ENCODE results near the gene EXOC2.

EXOC2 gene, protein sequence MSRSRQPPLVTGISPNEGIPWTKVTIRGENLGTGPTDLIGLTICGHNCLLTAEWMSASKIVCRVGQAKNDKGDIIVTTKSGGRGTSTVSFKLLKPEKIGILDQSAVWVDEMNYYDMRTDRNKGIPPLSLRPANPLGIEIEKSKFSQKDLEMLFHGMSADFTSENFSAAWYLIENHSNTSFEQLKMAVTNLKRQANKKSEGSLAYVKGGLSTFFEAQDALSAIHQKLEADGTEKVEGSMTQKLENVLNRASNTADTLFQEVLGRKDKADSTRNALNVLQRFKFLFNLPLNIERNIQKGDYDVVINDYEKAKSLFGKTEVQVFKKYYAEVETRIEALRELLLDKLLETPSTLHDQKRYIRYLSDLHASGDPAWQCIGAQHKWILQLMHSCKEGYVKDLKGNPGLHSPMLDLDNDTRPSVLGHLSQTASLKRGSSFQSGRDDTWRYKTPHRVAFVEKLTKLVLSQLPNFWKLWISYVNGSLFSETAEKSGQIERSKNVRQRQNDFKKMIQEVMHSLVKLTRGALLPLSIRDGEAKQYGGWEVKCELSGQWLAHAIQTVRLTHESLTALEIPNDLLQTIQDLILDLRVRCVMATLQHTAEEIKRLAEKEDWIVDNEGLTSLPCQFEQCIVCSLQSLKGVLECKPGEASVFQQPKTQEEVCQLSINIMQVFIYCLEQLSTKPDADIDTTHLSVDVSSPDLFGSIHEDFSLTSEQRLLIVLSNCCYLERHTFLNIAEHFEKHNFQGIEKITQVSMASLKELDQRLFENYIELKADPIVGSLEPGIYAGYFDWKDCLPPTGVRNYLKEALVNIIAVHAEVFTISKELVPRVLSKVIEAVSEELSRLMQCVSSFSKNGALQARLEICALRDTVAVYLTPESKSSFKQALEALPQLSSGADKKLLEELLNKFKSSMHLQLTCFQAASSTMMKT

GRCh38 chr6:692858-693722, at the start of gene EXOC2:
EXOC2 (minus strand) TSS chr6:693139; CDS start chr6:637818, 55,321 bp downstream.
- DNase-seq: no peak

DNA sequence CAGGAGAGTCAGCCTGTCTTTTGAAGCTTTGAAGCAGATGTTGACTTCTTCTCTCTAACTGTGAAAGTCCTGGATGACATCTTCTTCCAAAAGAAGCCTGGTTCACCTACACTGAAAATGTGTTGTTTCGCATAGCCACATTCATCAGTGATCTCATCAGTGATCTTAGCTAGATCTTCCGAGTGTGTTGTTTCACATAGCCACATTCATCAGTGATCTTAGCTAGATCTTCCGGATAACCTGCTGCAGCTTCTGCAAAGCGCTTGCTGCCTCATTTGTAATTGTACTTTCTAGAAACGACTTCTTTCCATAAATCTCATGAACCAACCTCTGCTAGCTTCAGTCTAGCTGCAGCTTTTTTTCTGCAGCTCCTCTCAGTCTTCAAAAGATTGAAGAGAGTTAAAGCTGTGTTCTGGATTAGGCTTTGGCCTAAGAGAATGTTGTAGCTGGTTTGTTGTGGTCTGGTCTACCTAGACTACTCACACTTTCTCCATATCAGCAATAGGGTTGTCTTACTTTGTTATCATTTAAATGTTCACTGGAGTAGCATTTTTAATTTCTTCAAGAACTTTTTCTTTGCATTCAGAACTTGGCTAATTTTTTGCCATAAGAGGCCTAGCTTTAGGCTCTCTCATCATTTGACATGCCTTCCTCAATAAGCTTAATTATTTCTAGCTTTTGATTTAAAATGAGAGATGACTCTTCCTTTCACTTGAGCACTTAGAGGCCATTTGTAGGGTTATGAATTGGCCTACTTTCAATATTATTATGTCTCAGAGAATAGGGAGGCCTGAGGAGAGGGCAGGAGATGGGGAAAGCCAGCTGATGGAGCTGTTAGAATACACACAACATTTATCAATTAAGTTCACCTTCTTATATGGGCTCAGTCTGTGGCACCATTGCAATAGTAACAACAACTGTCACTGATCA, 48.7 kb upstream of the EXOC2 start:
- DNase-seq: no peak

GRCh38 chr6:736657-737446, 43.9 kb upstream of the EXOC2 start:
- no peak for DNase-seq

DNA sequence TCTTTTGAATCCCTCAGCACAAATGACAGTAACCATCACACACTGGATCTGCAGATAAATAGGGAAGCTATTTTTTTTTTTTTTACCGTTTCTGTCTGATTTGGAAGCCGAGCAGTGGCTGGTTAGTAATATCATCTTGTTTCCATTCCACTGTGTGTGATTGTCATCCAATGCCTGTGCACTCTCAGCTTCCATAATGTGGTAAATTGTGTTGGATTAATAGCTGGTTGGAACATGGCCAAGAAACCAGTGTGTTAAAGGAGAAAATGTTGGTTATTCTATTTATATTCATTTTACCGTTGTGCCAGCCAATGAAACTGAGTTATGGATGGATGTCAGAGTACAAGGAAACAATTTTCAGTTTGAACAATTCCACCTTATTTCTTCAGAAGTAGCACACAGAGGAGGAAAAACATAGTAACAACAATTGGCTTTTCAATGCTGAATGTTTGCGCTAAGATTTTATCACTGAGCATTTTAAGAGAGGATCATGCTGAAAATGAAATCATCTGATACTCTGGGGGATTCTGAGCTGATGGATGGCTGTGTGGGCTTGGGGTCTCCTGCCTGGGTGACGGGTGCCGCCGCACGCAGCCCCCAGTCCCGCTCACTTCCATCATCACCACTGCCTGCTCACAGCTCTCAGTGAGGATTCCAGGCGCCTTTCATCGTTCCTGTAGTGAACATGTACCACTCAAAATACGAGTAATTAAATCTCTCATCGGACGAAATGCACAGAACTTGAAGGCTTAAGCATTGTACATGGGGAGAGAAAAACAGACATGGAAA, 40.7 kb upstream of the EXOC2 start:
- DNase-seq: no peak

- no peak for DNase-seq
These were observed 39.0 kb upstream of the EXOC2 start for GRCh38 chr6:731924-732323.

DNA sequence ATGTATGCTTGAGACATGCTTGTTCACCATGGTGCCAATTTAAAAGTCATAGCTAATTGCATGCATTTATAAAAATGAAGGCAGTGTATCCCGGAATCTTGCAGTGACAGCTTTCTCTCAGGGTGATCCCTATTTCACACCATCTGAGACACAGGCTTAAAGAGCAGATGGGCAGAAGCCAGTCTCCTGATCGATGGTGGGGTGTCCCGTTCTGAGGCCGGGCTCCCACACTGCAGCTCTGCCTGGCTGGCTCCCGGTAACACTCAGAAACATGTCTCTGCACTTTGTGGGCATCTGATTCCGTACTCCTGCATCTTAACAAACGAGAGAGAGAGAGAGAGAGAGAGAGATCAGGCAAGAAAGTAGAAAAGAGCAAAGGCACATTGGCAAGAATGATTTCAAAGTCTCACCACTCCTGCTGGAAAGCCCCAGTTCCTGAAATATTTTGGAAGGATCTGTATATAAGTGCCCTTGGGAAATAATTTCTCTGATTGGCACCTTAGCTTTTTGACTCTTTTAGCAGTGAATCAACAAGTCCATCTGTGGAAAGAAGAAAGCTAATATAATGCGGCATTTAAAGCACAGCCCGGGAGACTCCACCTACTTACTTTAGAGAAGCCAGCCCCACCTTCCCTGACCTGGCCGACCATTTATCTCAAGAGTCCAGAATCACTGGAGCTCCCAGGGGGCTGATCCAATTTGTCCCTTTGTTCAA, 36.8 kb upstream of the EXOC2 start:
- DNase-seq: no peak

GRCh38 chr6:727856-728255, 34.9 kb upstream of the EXOC2 start:
- no peak for DNase-seq

DNA sequence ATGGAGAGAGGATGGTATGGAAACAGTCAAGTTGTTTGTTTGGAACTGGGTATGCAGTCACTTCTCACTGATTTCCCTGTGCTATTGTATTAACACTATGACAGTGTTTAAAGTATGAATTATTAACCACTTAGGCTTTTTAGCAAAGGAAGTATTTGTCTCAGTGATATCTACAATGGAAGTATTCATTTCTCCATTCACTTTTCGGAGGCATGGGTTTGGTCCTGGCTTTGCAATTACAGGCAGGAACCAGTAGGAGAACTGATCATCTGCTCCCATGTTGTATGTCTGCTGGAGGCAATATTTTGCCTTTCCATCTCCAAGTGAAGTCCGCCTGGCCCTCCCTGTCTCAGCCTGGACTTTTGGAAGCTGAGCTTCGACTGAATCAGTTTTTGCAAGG, 30.6 kb upstream of the EXOC2 start:
- no peak for DNase-seq

DNA sequence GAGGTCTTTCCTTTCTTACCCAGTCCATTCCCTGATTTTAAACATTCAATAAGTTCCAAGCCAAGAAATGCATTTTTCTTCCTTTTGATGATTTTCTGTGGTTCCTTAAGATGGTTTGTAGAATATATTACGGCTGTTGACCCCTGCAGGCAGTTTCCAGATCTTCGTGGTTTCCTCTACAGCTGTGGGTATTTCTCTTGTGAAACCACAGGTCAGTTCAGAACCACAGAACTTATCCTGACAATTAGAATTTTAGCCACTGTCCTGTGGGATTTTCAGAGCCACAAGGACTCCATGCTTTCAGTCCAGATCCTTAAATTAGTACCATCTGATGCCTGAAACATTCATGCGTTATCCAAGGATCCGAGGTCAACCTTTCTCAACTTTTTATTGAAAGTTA, 29.7 kb upstream of the EXOC2 start:
- DNase-seq: no peak

DNA sequence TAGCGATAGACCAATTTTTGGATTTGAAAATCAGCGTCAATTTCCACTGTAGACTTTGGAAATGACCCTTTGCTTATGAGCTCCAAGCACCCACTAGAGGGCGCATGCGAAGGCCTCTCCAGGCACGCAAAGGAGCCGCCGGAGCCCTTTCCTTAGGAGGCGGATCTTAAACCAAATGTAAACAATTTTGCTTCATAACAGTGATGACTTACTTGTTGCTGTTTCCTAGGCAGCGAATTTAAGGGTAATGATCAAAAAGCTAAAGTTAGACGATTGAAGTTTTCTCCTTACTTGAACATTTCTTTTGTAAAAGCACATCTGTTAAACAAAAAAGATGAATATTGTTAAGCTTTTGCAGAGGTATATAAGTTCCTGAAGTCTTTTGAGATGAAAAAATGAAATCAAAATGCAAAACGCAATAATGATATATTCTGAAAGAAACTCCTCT, 29.2 kb upstream of the EXOC2 start:
- no peak for DNase-seq

DNA sequence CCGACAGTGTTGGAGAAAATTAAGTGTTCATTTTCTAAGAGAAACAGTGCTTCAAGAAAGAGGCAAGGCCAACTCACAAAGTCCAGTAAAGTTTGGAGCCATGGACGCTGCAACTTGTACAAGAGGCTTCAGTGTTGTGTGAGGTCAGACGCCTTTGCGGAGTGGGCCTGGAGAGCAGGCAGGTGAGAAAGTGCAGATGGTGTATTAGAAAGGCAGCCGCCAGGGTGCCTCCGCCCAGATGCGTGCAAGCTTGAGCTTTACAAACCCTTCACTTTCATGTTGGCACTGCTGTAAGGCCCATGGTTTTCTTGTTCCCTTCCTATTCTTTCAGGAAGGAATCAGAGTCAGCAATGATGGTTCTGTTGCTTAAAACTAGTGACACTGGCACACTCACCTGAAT, 25.4 kb upstream of the EXOC2 start:
- no peak for DNase-seq

DNA sequence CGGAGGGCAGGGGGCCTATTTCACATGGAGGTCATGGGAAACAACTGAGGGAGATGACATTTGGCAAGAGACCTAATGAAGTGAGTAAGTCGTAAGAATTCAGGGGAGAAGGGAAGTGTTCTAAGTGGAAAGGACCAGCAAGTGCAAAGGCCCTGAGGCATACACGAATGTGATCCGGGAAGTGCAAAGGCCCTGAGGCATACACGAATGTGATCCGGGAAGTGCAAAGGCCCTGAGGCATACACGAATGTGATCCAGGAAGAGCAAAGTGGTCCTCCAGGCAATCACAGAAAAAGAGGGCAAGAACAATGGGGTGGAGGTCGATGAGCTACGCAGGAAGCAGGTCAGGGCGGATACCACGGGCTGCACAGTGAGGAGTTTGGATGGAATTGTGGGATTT, 24.2 kb upstream of the EXOC2 start:
- no peak for DNase-seq

DNA sequence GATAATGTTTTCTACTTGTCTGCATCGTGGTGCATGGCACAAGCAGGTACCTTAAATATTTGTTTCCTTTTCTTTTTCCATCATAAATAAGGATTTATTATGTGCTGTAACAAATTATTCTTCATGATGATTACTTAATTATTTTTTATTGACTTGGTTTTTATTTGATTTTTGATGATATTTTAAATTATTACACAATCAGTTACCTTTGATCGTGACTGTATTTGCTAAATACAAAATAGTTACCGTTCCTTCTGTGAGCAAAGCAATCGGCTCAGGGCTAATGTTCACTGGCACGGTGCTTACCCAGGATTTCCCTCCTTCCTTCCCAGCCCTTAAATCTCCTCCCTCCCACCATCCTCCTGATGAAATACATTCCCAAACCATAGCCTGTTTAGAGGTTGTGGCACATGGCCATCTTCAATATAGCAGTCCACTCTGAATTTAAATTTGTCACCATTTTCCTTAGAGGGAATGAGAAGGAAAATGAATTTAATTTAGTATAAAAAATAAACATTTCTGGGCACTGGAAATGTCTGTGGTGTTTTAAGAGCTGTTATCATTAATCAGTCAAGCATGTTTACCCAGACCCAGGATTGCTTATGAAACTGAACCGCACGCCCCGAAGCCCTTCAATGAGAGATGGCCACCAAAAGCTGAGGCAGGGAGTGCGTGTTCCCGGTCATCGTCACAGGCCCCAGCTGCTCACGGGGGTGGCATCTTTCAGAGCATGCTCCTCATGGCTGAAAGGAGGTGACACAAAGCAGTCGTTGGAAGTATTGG, 23.0 kb upstream of the EXOC2 start:
- DNase-seq: no peak

DNA sequence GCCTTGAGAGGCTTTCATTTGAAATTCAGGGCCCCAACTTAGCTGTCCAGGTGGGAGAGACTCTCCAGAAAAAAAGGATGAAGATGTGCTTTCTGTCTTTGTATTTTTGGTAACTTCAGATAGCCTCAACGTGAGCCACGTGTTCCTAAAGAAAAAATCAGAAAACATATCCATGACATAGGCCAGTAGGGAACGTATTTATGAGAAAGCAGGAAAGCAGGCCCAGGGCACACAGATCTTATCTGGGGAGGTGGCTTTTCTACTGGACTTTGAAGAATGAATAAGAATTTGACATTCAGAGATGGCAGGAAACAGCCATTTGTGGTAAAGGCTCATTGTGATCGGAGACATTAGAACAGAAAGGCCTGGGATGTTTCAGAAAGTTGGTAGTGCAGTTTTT, 21.2 kb upstream of the EXOC2 start:
- no peak for DNase-seq

- no peak for DNase-seq
These were observed 20.4 kb upstream of the EXOC2 start for GRCh38 chr6:713351-713750.

DNA sequence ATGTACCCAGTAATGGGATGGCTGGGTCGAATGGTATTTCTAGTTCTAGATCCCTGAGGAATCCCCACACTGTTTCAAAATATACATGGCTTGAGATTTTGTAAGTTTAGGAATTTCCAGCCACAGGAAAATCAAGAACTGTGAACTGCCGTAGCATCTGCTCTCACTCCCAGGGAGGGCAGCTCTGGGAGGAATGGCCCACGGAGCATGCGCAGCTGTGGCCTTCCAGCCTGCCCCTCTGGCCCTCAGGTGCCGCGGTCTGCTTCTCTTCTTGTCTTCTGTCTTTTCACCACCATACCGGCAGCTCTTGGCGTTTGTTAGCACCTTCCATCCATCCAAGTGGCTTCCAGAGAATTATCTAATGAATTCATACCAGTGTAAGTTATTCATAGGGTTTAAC, 19.9 kb upstream of the EXOC2 start:
- no peak for DNase-seq

- no peak for DNase-seq
These were observed 19.0 kb upstream of the EXOC2 start for GRCh38 chr6:711925-712324.

Measured in NCI-H1436 treated with DMSO at 0.1 percent for 48 hours (cell line).